B cell (primary cell): ENCODE measurements around the gene BCL2. TPM values are rescaled to one million over a fixed set of nuclear protein-coding genes. Genes with fewer than 3 reads are reported as not detected.

ENCODE experiments used
- ATAC-seq: fragments of 200-7000 bp; cut with Tn5 transposase; one replicate; pipeline ENCODE4 v1.10.0; 2021; ENCODE audit warnings: low read depth, mild to moderate bottlenecking, moderate number of reproducible peaks, moderate library complexity
- CTCF ChIA-PET: fragments of 350-600 bp; sonication (Branson Sonifier 250); formaldehyde crosslinking; loops from one replicate; lab custom pipeline; 2021; ENCODE audit warnings: antibody characterized with exemption, inconsistent platforms; lab: Charles Lee
- POLR2A ChIA-PET: fragments of 350-600 bp; sonication (Branson Sonifier 250); formaldehyde crosslinking; loops from one replicate; lab custom pipeline; 2021; ENCODE audit warnings: antibody characterized with exemption; lab: Charles Lee
- DNase-seq: peaks from one replicate; pipeline ENCODE4 v3.0.0; 2013
- H2AFZ ChIP-seq: 2 replicates; pipeline ENCODE4 v1.6.1; 2012; ENCODE audit warnings: mild to moderate bottlenecking, low read depth, low read length; ENCODE audit not compliant: insufficient read depth, poor library complexity, severe bottlenecking
- H3K27ac ChIP-seq, 2 donors: 1 replicate in 1 of 2; 2 replicates in 1 of 2; pipeline ENCODE4 v1.5.1; 2012 to 2013; ENCODE audit warnings: low read length in 2 of 2, mild to moderate bottlenecking in 2 of 2, moderate library complexity in 1 of 2
- H3K27me3 ChIP-seq, 4 experiments: fragments of 200-600 bp in 1 of 4; sonication (generic) in 1 of 4; replicated peaks in 1 of 4; 1 replicate in 2 of 4; 2 replicates in 2 of 4; pipeline versions ENCODE4 v1.6.1 to v1.7.0; 2013 to 2016; ENCODE audit warnings: low read length in 3 of 4, mild to moderate bottlenecking in 2 of 4, mixed read lengths in 1 of 4, moderate library complexity in 1 of 4; ENCODE audit not compliant: insufficient read depth in 4 of 4, control insufficient read depth in 3 of 4; ENCODE audit errors: control extremely low read depth in 1 of 4
- H3K36me3 ChIP-seq, 2 experiments: replicated peaks in 1 of 2; 1 replicate in 1 of 2; 2 replicates in 1 of 2; pipeline versions ENCODE4 v1.6.1 to v1.7.1; 2013; ENCODE audit warnings: low read length in 1 of 2; ENCODE audit not compliant: insufficient read depth in 2 of 2, control insufficient read depth in 1 of 2; ENCODE audit errors: control extremely low read depth in 1 of 2, extremely low read depth in 1 of 2
- H3K4me1 ChIP-seq, 2 donors: fragments of 200-600 bp in 1 of 2; sonication (generic) in 1 of 2; 1 replicate in 1 of 2; 2 replicates in 1 of 2; pipeline versions ENCODE4 v1.5.1 to v1.6.1; 2013 to 2017; ENCODE audit warnings: low read length in 2 of 2; ENCODE audit not compliant: control insufficient read depth in 2 of 2, insufficient read depth in 2 of 2
- H3K4me2 ChIP-seq: replicated peaks from 2 replicates; pipeline ENCODE3; 2012; ENCODE audit warnings: mild to moderate bottlenecking, low read depth, low read length; ENCODE audit not compliant: poor library complexity, severe bottlenecking
- H3K4me3 ChIP-seq, 5 experiments: fragments of 200-600 bp in 1 of 5; sonication (generic) in 1 of 5; 1 replicate in 3 of 5; 2 replicates in 2 of 5; pipeline versions ENCODE4 v1.5.1 to v1.7.0; 2011 to 2016; ENCODE audit warnings: low read length in 4 of 5, mild to moderate bottlenecking in 4 of 5, low read depth in 2 of 5, control low read depth in 1 of 5, moderate library complexity in 1 of 5; ENCODE audit not compliant: insufficient read depth in 1 of 5; ENCODE audit errors: control extremely low read depth in 1 of 5, extremely low read depth in 1 of 5
- H3K79me2 ChIP-seq: fragments of 200-600 bp; sonication (generic); one replicate; pipeline ENCODE4 v1.6.0; 2016; ENCODE audit warnings: low read length; ENCODE audit not compliant: control insufficient read depth, insufficient read depth
- H3K9ac ChIP-seq: fragments of 200-600 bp; sonication (generic); 2 replicates; pipeline ENCODE4 v1.6.1; 2017; ENCODE audit warnings: mild to moderate bottlenecking, low read length, moderate library complexity
- H3K9me3 ChIP-seq, 3 donors: one replicate each; pipeline versions ENCODE4 v1.6.1 to v1.7.1; 2013; ENCODE audit warnings: low read length in 2 of 3; ENCODE audit not compliant: control insufficient read depth in 2 of 3, insufficient read depth in 1 of 3; ENCODE audit errors: control extremely low read depth in 1 of 3
- H4K20me1 ChIP-seq: 2 replicates; pipeline ENCODE4 v1.6.0; 2012; ENCODE audit warnings: mild to moderate bottlenecking, low read length; ENCODE audit not compliant: insufficient read depth, control insufficient read depth, poor library complexity, severe bottlenecking
- H3K27ac Mint-ChIP-seq: one replicate; pipeline ENCODE4 v1.8.0; 2021; ENCODE audit warnings: mixed read lengths
- H3K27me3 Mint-ChIP-seq: one replicate; pipeline ENCODE4 v1.8.0; 2021; ENCODE audit warnings: mixed read lengths
- H3K4me1 Mint-ChIP-seq: one replicate; pipeline ENCODE4 v1.8.0; 2021; ENCODE audit warnings: mixed read lengths
- H3K4me3 Mint-ChIP-seq: one replicate; pipeline ENCODE4 v1.8.0; 2021; ENCODE audit warnings: mixed read lengths
- H3K9me3 Mint-ChIP-seq: one replicate; pipeline ENCODE4 v1.8.0; 2022; ENCODE audit warnings: mixed read lengths; ENCODE audit not compliant: insufficient read depth
- CTCF ChIP-seq: fragments of 200-600 bp; IDR thresholded peaks from one replicate; pipeline ENCODE4 v1.8.0; 2022; ENCODE audit warnings: antibody characterized with exemption, mild to moderate bottlenecking
- EZH2 ChIP-seq: IDR thresholded peaks from 2 replicates; pipeline ENCODE4 v1.6.1; 2012; ENCODE audit warnings: borderline replicate concordance, low read depth, mild to moderate bottlenecking, moderate library complexity, low read length; ENCODE audit not compliant: insufficient read depth, poor library complexity, severe bottlenecking
- WGBS: methylation state at CpG from one replicate; pipeline ENCODE4 v1.1.5; 2013; ENCODE audit warnings: missing lambda C conversion rate; ENCODE audit not compliant: insufficient coverage; 5-methylcytosine and 5-hydroxymethylcytosine counted together
- intact Hi-C: fragments of 100-400 bp; cut with micrococcal nuclease; formaldehyde crosslinking; loops from one replicate; pipeline ENCODE4 v1.10.0; 2022
- polyA plus RNA-seq: library from polyadenylated mRNA; depleted of rRNA; stranded (reverse); fragments of >200 nt; gene quantifications from 2 replicates; pipeline ENCODE4 v1.2.3, GENCODE V29; 2012
- total RNA-seq, 2 donors: library from RNA; stranded (reverse); fragments of 120-200 nt in 1 of 2; gene quantifications; 1 replicate in 1 of 2; 2 replicates in 1 of 2; pipeline versions ENCODE4 v1.2.3 to v1.2.4, GENCODE V29; 2013 to 2022

BCL2 gene
- total and polyA plus RNA-seq, 2 donors (not counting 1 experiment from before 2014, with no cell fraction given), result 27.6 to 144 TPM

GRCh38 chr18:63087421-63088230 lies 231.9 kb downstream of the BCL2 start:
- Mint-ChIP-seq H3K4me3 (no peak overlapping the region), H3K4me1 (no peaks in the 10 kb centered on the region)
- 100% methylated on average over 1 of the region's 10 CpGs for WGBS

More at GRCh38 chr18:63087421-63088230, 231.9 kb downstream of the BCL2 start:
- CTCF ChIA-PET, result interaction anchor here (0.5 kb wide), 1 partner anchor 353 kb away, joined by 4 read pairs; no protein-coding TSS in a partner anchor
- Histone ChIP-seq H3K9ac (no peak overlapping the region), H3K27ac (no peak overlapping the region), H4K20me1 (no peaks in the 10 kb centered on the region), H3K4me2 (no peak overlapping the region), H3K79me2 (no peaks in the 10 kb centered on the region), H2AFZ (no peak overlapping the region), H3K4me1 (no peaks in the 10 kb centered on the region), H3K27me3 (peaks cover 0 to 3% (median 0%) of the 10 kb centered on the region in 4 experiments), H3K36me3 (no peaks in the 10 kb centered on the region), H3K4me3 (no peak overlapping the region), H3K9me3 (no peaks in the 10 kb centered on the region)
- Mint-ChIP-seq H3K9me3 (no peaks in the 10 kb centered on the region), H3K27me3 (peaks cover 14% of the 10 kb centered on the region), H3K27ac (no peak overlapping the region)
- no peak for ATAC-seq
- POLR2A ChIA-PET, result no interaction called here
- TF ChIP-seq EZH2, result no peak
- TF ChIP-seq CTCF, result no peak
- DNase-seq, result no peak
- intact Hi-C loops, result no loop called here
